Neuron (in vitro differentiated cells): ENCODE data around the gene NAA38.
"Not testable (repeated sequence)": the region's sequence is repeated elsewhere in the genome, so short reads cannot be mapped to it uniquely, and the experiment has no call there.

ENCODE experiments used
- H2AFZ ChIP-seq: one replicate; pipeline ENCODE4 v1.6.1; 2013; ENCODE audit warnings: low read depth, mild to moderate bottlenecking, inconsistent platforms, low read length, moderate library complexity
- H3K27me3 ChIP-seq: one replicate; pipeline ENCODE4 v1.6.1; 2013; ENCODE audit warnings: low read length; ENCODE audit not compliant: insufficient read depth
- H3K36me3 ChIP-seq: one replicate; pipeline ENCODE4 v1.6.1; 2013; ENCODE audit warnings: low read length; ENCODE audit not compliant: insufficient read depth
- H3K4me1 ChIP-seq: one replicate; pipeline ENCODE4 v1.6.1; 2013; ENCODE audit warnings: low read length; ENCODE audit not compliant: insufficient read depth
- H3K4me3 ChIP-seq: 2 replicates; pipeline ENCODE4 v1.5.1; 2013; ENCODE audit warnings: mild to moderate bottlenecking, low read length, moderate library complexity
- H3K9me3 ChIP-seq: one replicate; pipeline ENCODE4 v1.6.1; 2013; ENCODE audit warnings: low read length

Gene NAA38

GRCh38 chr17:7824021-7824924 is 33.1 kb downstream of the NAA38 start:
- no peaks in the 10 kb centered on the region for H3K4me1 ChIP-seq
- no peak overlapping the region for H2AFZ ChIP-seq
- peaks cover 18% of the 10 kb centered on the region for H3K27me3 ChIP-seq
- no peak overlapping the region for H3K4me3 ChIP-seq
- no peaks in the 10 kb centered on the region for H3K9me3 ChIP-seq
- no peaks in the 10 kb centered on the region for H3K36me3 ChIP-seq

GRCh38 chr17:7823581-7824001 is 33.8 kb downstream of the NAA38 start:
- Histone ChIP-seq H3K27me3 (peaks cover 19% of the 10 kb centered on the region), H3K9me3 (no peaks in the 10 kb centered on the region), H3K36me3 (no peaks in the 10 kb centered on the region), H3K4me3 (no peak overlapping the region), H3K4me1 (no peaks in the 10 kb centered on the region), H2AFZ (no peak overlapping the region)

GRCh38 chr17:7822126-7822525 is 35.2 kb downstream of the NAA38 start:
- H3K4me3 ChIP-seq: no peak overlapping the region
- H3K4me1 ChIP-seq: no peaks in the 10 kb centered on the region
- H3K27me3 ChIP-seq: peaks cover 29% of the 10 kb centered on the region
- no peaks in the 10 kb centered on the region for H3K36me3 ChIP-seq
- no peak overlapping the region for H2AFZ ChIP-seq
- no peaks in the 10 kb centered on the region for H3K9me3 ChIP-seq

- no peaks in the 10 kb centered on the region for H3K9me3 ChIP-seq
- H3K27me3 ChIP-seq: peaks cover 36% of the 10 kb centered on the region
- no peak overlapping the region for H2AFZ ChIP-seq
- H3K4me3 ChIP-seq: no peak overlapping the region
- no peaks in the 10 kb centered on the region for H3K4me1 ChIP-seq
- no peaks in the 10 kb centered on the region for H3K36me3 ChIP-seq
Observed at GRCh38 chr17:7820231-7820630, 37.1 kb downstream of the NAA38 start.

GRCh38 chr17:7818746-7819645 is 38.4 kb downstream of the NAA38 start:
- Histone ChIP-seq H3K36me3 (no peaks in the 10 kb centered on the region), H2AFZ (no peak overlapping the region), H3K9me3 (no peaks in the 10 kb centered on the region), H3K4me1 (no peaks in the 10 kb centered on the region), H3K27me3 (peaks cover 36% of the 10 kb centered on the region), H3K4me3 (no peak overlapping the region)

- H3K36me3 ChIP-seq: no peaks in the 10 kb centered on the region
- no peaks in the 10 kb centered on the region for H3K9me3 ChIP-seq
- peaks cover 36% of the 10 kb centered on the region for H3K27me3 ChIP-seq
- H2AFZ ChIP-seq: no peak overlapping the region
- H3K4me1 ChIP-seq: no peaks in the 10 kb centered on the region
- no peak overlapping the region for H3K4me3 ChIP-seq
Observed at GRCh38 chr17:7818026-7818425, 39.3 kb downstream of the NAA38 start.

GRCh38 chr17:7817643-7817964 is 39.8 kb downstream of the NAA38 start:
- H3K36me3 ChIP-seq: no peaks in the 10 kb centered on the region
- no peaks in the 10 kb centered on the region for H3K4me1 ChIP-seq
- H3K9me3 ChIP-seq: no peaks in the 10 kb centered on the region
- H3K27me3 ChIP-seq: peaks cover 36% of the 10 kb centered on the region
- H2AFZ ChIP-seq: no peak overlapping the region
- no peak overlapping the region for H3K4me3 ChIP-seq

- no peak overlapping the region for H2AFZ ChIP-seq
- H3K36me3 ChIP-seq: no peaks in the 10 kb centered on the region
- no peaks in the 10 kb centered on the region for H3K4me1 ChIP-seq
- no peak overlapping the region for H3K4me3 ChIP-seq
- no peaks in the 10 kb centered on the region for H3K9me3 ChIP-seq
- H3K27me3 ChIP-seq: peaks cover 37% of the 10 kb centered on the region
Observed at GRCh38 chr17:7816926-7817642, 40.3 kb downstream of the NAA38 start.

GRCh38 chr17:7814969-7815368 is 42.4 kb downstream of the NAA38 start:
- no peaks in the 10 kb centered on the region for H3K4me1 ChIP-seq
- H3K27me3 ChIP-seq: peaks cover 25% of the 10 kb centered on the region
- no peaks in the 10 kb centered on the region for H3K36me3 ChIP-seq
- H3K9me3 ChIP-seq: no peaks in the 10 kb centered on the region
- H2AFZ ChIP-seq: no peak overlapping the region
- H3K4me3 ChIP-seq: no peak overlapping the region

- no peaks in the 10 kb centered on the region for H3K36me3 ChIP-seq
- peaks cover 5% of the 10 kb centered on the region for H3K27me3 ChIP-seq
- H3K4me3 ChIP-seq: no peak overlapping the region
- H3K9me3 ChIP-seq: no peaks in the 10 kb centered on the region
- no peaks in the 10 kb centered on the region for H3K4me1 ChIP-seq
- no peak overlapping the region for H2AFZ ChIP-seq
Observed at GRCh38 chr17:7811251-7811650, 46.1 kb downstream of the NAA38 start.

GRCh38 chr17:7809791-7810343 is 47.5 kb downstream of the NAA38 start:
- not testable (repeated sequence) for H3K36me3 ChIP-seq, H3K9me3 ChIP-seq, H3K4me1 ChIP-seq, H2AFZ ChIP-seq, H3K4me3 ChIP-seq, H3K27me3 ChIP-seq

- Histone ChIP-seq H3K36me3 (no peaks in the 10 kb centered on the region), H3K4me3 (no peak overlapping the region), H3K27me3 (peaks cover 5% of the 10 kb centered on the region), H2AFZ (no peak overlapping the region), H3K9me3 (no peaks in the 10 kb centered on the region), H3K4me1 (no peaks in the 10 kb centered on the region)
Observed at GRCh38 chr17:7809086-7809790, 48.1 kb downstream of the NAA38 start.
